K562 (cell line): ENCODE results near the gene PLEKHN1. TPM values are rescaled to one million over a fixed set of nuclear protein-coding genes. Genes with fewer than 3 reads are reported as not detected.

Experiments used
- ATAC-seq: fragments of 200-7000 bp; cut with Tn5 transposase; 3 replicates; pipeline ENCODE4 v1.9.1; 2020; ENCODE audit warnings: moderate library complexity
- BruUV-seq: library from RNA; stranded (reverse); fragments of 400-500 nt; replicated peaks from 2 replicates; lab custom pipeline; 2021; lab: Mats Ljungman, UMichigan
- CTCF ChIA-PET: fragments of 300-600 bp; formaldehyde crosslinking; extraction: SDS; loops from one replicate; lab custom pipeline; 2021; ENCODE audit warnings: low intra/inter-chr PET ratio; lab: Yijun Ruan, JAX
- POLR2A ChIA-PET: fragments of 300-600, 350-650 bp; sonication (Branson Sonifier 250); formaldehyde crosslinking; extraction: SDS; loops from one replicate; lab custom pipeline; 2021; ENCODE audit warnings: antibody characterized with exemption, inconsistent platforms; lab: Yijun Ruan, JAX
- DNase-seq, 4 experiments: peaks; one replicate each; pipeline versions ENCODE4 v3.0.0 to v3.0.0-alpha.2; 2011 to 2018; ENCODE audit warnings: low spot score in 3 of 4, mixed read lengths in 3 of 4; ENCODE audit errors: extremely low read depth in 1 of 4
- FAIRE-seq: peaks from 2 replicates; lab custom pipeline; 2011; peaks lifted over from hg19 to GRCh38; lab: Jason Lieb, UNC
- H2AFZ ChIP-seq: 2 replicates; pipeline ENCODE4 v1.6.0; 2011; ENCODE audit warnings: low read depth, low read length, control low read depth, inconsistent platforms
- H3K27ac ChIP-seq: fragments of 200-600 bp; 3 replicates; pipeline ENCODE4 v1.8.0; 2011; ENCODE audit warnings: low read depth, mild to moderate bottlenecking, control low read depth, inconsistent platforms, low read length, moderate library complexity, mixed read lengths; ENCODE audit errors: extremely low read depth
- H3K27me3 ChIP-seq, 2 experiments: fragments of 300-600 bp in 1 of 2; 2 replicates in 1 of 2; 3 replicates in 1 of 2; pipeline versions ENCODE4 v1.6.0 to v1.8.0; 2011; ENCODE audit warnings: inconsistent platforms in 2 of 2, low read length in 2 of 2, mild to moderate bottlenecking in 1 of 2, mixed read lengths in 1 of 2, moderate library complexity in 1 of 2; ENCODE audit not compliant: control insufficient read depth in 2 of 2, insufficient read depth in 2 of 2
- H3K36me3 ChIP-seq: fragments of 300-600 bp; 3 replicates; pipeline ENCODE4 v1.8.0; 2011; ENCODE audit warnings: mild to moderate bottlenecking, low read length, inconsistent platforms; ENCODE audit not compliant: control insufficient read depth, insufficient read depth
- H3K4me1 ChIP-seq, 2 experiments: fragments of 200-600 bp in 1 of 2; replicated peaks in 1 of 2; 2 replicates in 1 of 2; 3 replicates in 1 of 2; pipeline versions ENCODE4 v1.5.1 to v1.8.0; 2011; ENCODE audit warnings: inconsistent platforms in 2 of 2, low read length in 2 of 2, mild to moderate bottlenecking in 1 of 2, mixed read lengths in 1 of 2, moderate library complexity in 1 of 2; ENCODE audit not compliant: control insufficient read depth in 2 of 2, insufficient read depth in 2 of 2
- H3K4me2 ChIP-seq: 2 replicates; pipeline ENCODE4 v1.6.1; 2011; ENCODE audit warnings: low read length, control low read depth, inconsistent platforms, mixed read lengths; ENCODE audit not compliant: insufficient read depth
- H3K4me3 ChIP-seq: fragments of 200-600 bp; sonication (generic), shearing (Covaris generic); 2 replicates; pipeline ENCODE4 v1.5.1; 2016; ENCODE audit warnings: control low read depth, inconsistent platforms
- H3K79me2 ChIP-seq: fragments of 200-600 bp; 3 replicates; pipeline ENCODE4 v1.8.0; 2011; ENCODE audit warnings: low read length, inconsistent platforms; ENCODE audit not compliant: control insufficient read depth, insufficient read depth
- H3K9ac ChIP-seq, 2 experiments: 2 replicates each; pipeline versions ENCODE4 v1.6.0 to v1.6.1; 2011; ENCODE audit warnings: low read depth in 2 of 2, low read length in 2 of 2, control low read depth in 1 of 2, inconsistent platforms in 1 of 2, mild to moderate bottlenecking in 1 of 2, mixed read lengths in 1 of 2; ENCODE audit not compliant: insufficient read depth in 1 of 2
- H3K9me1 ChIP-seq: one replicate; pipeline ENCODE4 v1.6.0; 2011; ENCODE audit warnings: inconsistent platforms, mild to moderate bottlenecking, low read length, moderate library complexity; ENCODE audit not compliant: control insufficient read depth, insufficient read depth
- H3K9me3 ChIP-seq: replicated peaks from 2 replicates; pipeline ENCODE4 v1.5.1; 2011; ENCODE audit warnings: low read depth, low read length, inconsistent platforms; ENCODE audit not compliant: control insufficient read depth, insufficient read depth
- H4K20me1 ChIP-seq: replicated peaks from 2 replicates; pipeline ENCODE4 v1.6.1; 2011; ENCODE audit warnings: low read length, inconsistent platforms, mixed read lengths; ENCODE audit not compliant: control insufficient read depth, insufficient read depth
- BDP1 ChIP-seq: IDR thresholded peaks from 3 replicates; pipeline ENCODE4 v1.6.1; 2011; ENCODE audit not compliant: insufficient read length, insufficient read depth
- CTBP1 ChIP-seq: fragments of 450-650 bp; IDR thresholded peaks from 2 replicates; pipeline ENCODE4 v1.6.1; 2016; ENCODE audit warnings: borderline replicate concordance
- ELF4 ChIP-seq: fragments of 450-650 bp; formaldehyde crosslinking; IDR thresholded peaks from 2 replicates; pipeline ENCODE4 v1.4.0; 2022; ENCODE audit warnings: missing genetic modification characterization
- HMGN3 ChIP-seq: IDR thresholded peaks from 2 replicates; pipeline ENCODE4 v1.6.1; 2011; ENCODE audit warnings: borderline replicate concordance, low read depth, mild to moderate bottlenecking, mixed read lengths, low read length; ENCODE audit not compliant: insufficient read length; ENCODE audit errors: extremely low read depth
- IRF2 ChIP-seq: sonication (generic); formaldehyde crosslinking; IDR thresholded peaks from 2 replicates; pipeline ENCODE4 v1.8.1; 2022; ENCODE audit warnings: mild to moderate bottlenecking, missing genetic modification reagents
- RBBP5 ChIP-seq: fragments of 200-600 bp; sonication (generic); IDR thresholded peaks from 2 replicates; pipeline ENCODE4 v1.6.1; 2012; ENCODE audit warnings: borderline replicate concordance, mild to moderate bottlenecking, low read length, control low read depth, inconsistent platforms; ENCODE audit not compliant: insufficient read depth, poor library complexity, severe bottlenecking
- SIRT6 ChIP-seq: IDR thresholded peaks from one replicate; pipeline ENCODE4 v1.6.1; 2012; ENCODE audit warnings: low read depth, mild to moderate bottlenecking, control low read depth, inconsistent platforms, low read length, moderate library complexity
- TBP ChIP-seq: optimal IDR thresholded peaks from 2 replicates; pipeline ENCODE3; 2011; ENCODE audit warnings: low read depth, low read length, improper control_type of control experiment
- THAP7 ChIP-seq: fragments of 250-450 bp; sonication (Bioruptor Pico); IDR thresholded peaks from 2 replicates; pipeline ENCODE4 v1.5.0; 2021
- ZBTB7A ChIP-seq: IDR thresholded peaks from 2 replicates; pipeline ENCODE4 v1.6.1; 2011; ENCODE audit warnings: low read depth, mild to moderate bottlenecking, low read length, moderate library complexity, borderline replicate concordance; ENCODE audit not compliant: control insufficient read depth
- ZC3H4 ChIP-seq: sonication (generic); formaldehyde crosslinking; IDR thresholded peaks from 2 replicates; pipeline ENCODE4 v1.9.0; 2021; ENCODE audit warnings: missing genetic modification reagents, borderline replicate concordance
- ZNF212 ChIP-seq: fragments of 450-650 bp; formaldehyde crosslinking; IDR thresholded peaks from 2 replicates; pipeline ENCODE4 v1.4.0; 2020; ENCODE audit warnings: mild to moderate bottlenecking
- ZNF436 ChIP-seq: fragments of 250-450, 450-650 bp; sonication (Bioruptor Pico); formaldehyde crosslinking; IDR thresholded peaks from 2 replicates; pipeline ENCODE4 v1.7.0; 2020; ENCODE audit warnings: mild to moderate bottlenecking
- WGBS: fragments of 100-300 bp; shearing (Covaris generic); methylation state at CpG from one replicate; pipeline ENCODE4 v1.1.6; 2016; ENCODE audit warnings: low coverage, mixed read lengths; ENCODE audit not compliant: insufficient coverage; ENCODE audit errors: missing lambda C conversion rate; 5-methylcytosine and 5-hydroxymethylcytosine counted together
- in situ Hi-C: fragments of 300-500 bp; cut with MboI; formaldehyde crosslinking; loops from 4 replicates; pipeline ENCODE4 v1.15.0; 2018; ENCODE audit warnings: inconsistent platforms, mixed read lengths
- intact Hi-C: fragments of 100-400 bp; cut with micrococcal nuclease; formaldehyde crosslinking; loops from 2 replicates; pipeline ENCODE4 v1.14.2; 2022
- polyA plus RNA-seq, 8 experiments: library from polyadenylated mRNA; depleted of rRNA in 4 of 8; stranded (reverse) in 5 of 8; unstranded in 3 of 8; fragments of >200 nt; fragmentation: Nextera tagmentation in 2 of 8; fragmentation: Illumina TruSeq in 1 of 8; extraction: Ambion mirVana in 2 of 8; extraction: Trizol in 1 of 8; gene quantifications; 2 replicates each; pipeline versions ENCODE4 v1.2.1 to v1.2.3, GENCODE V29; 2011 to 2014; ENCODE audit warnings: inconsistent platforms in 1 of 8, missing spikeins in 1 of 8
- total RNA-seq, 7 experiments: library from RNA; depleted of rRNA in 6 of 7; stranded (reverse); fragments of >200 nt in 6 of 7; fragmentation: Illumina TruSeq in 2 of 7; extraction: Trizol in 2 of 7; gene quantifications; 2 replicates each; pipeline versions ENCODE4 v1.2.1 to v1.2.3, GENCODE V29; 2011 to 2021; ENCODE audit warnings: low replicate concordance in 1 of 7
- TF ChIP-seq, protein P1 (sequence below), 2 experiments: IDR thresholded peaks; 2 replicates each; pipeline ENCODE4 v1.6.1; 2012; ENCODE audit warnings: improper control_type of control experiment in 2 of 2, low read depth in 2 of 2, low read length in 2 of 2, borderline replicate concordance in 1 of 2

Gene PLEKHN1
- total and polyA plus RNA-seq, 9 of the 15 experiments (the other 6 are each of a cell fraction or from before 2014, with no cell fraction given) = 0.07 to 1.5 (median 0.13) TPM; not detected in 2

DNA sequence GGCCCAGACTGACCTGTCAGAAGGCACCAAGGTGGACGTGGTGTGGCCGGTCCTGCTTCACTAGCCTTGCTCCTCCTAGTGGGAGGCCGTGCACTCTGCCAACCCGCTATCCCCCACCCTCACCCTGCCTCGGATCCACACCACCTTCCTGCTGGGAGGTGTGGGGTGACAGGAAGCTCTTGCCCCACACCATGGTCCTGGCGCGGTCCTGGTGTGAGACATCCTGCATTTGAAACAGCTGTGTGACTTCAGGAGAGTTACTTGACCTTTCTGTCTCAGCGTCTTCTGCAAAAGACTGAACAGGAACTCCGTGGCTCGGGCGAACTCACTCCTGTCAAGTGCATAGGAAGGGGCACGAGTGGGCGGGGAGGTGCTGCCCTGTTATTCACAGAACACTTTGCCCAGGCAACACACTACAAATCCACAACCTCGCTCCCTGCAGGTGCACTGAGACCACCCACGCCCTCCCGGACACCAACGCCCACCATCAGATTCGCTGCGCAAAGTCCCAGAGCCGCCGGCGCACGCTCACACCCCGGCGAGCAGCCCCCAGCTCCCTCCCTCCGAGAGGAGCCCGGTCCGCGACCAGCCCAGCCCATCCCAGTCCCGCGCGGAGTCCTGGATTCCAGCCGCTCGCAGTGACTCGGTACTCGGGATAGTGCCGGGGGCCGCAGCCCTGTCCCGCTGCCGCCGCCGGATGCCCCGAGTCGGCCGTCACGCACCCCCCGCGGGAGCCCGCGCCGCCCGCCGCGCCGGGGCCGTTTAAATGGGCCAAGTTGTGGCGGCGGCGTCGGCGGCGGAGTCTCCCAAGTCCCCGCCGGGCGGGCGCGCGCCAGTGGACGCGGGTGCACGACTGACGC lies 42.9 kb upstream of the PLEKHN1 start, which contains the start of gene SAMD11 (continued):
- TF ChIP-seq ELF4 (no peak), ZC3H4 (CRISPR knock-in tag) (no peak)

DNA sequence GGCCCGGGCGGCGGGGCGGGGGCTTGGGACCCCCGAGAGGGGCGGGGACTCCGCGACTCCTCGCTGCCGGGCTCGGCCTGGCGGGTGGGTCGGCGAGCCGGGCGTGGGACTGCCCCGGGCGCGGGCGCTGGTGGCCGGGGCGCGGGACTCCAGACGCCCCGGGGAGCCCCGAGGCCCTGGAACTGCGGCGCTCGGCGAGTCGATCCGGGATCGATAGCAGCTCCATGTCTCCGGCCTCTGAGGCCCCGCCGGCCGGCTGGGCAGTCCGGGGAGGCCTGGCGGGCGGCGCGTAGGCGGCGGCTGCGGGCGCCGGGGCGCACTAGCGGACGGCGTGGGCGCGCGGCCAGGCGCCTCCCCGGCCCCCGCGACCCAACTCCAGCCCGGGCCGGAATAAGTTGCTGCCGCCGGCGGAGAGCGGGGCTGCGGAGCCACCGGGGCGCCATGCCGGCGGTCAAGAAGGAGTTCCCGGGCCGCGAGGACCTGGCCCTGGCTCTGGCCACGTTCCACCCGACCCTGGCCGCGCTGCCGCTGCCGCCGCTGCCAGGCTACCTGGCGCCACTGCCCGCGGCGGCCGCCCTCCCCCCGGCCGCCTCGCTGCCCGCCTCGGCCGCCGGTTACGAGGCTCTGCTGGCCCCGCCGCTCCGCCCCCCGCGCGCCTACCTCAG lies 42.2 kb upstream of the PLEKHN1 start:
- H3K27ac ChIP-seq = no peak overlapping the region
- intact Hi-C loops = loop anchor here (5.0 kb wide), 1 partner anchor 138 kb away; no protein-coding TSS in a partner anchor
- no peaks in the 10 kb centered on the region for H3K9me1 ChIP-seq
- H3K79me2 ChIP-seq = no peaks in the 10 kb centered on the region
- H3K9ac ChIP-seq = peak overlapping the region in 1 of 2 experiments; percentile 87; a peak in 2 of 4 replicates
- 1% methylated on average over 60 of the region's 98 CpGs for WGBS
- peak overlapping the region; percentile 65; the same call in 1 of the 2 replicates for H3K4me2 ChIP-seq
- BruUV-seq = no TSS peak
- FAIRE-seq = no peak
- H2AFZ ChIP-seq = peak overlapping the region; percentile 79; the same call in 1 of the 2 replicates
- H3K27me3 ChIP-seq = peaks cover 36 to 77% of the 10 kb centered on the region in 2 experiments
- ATAC-seq = no peak
- no peaks in the 10 kb centered on the region for H3K36me3 ChIP-seq
- peak overlapping the region; percentile 44 for H3K4me3 ChIP-seq
- H4K20me1 ChIP-seq = peaks cover 62% of the 10 kb centered on the region
- ChIA-PET CTCF (interaction anchor here (0.6 kb wide), 1 partner anchor 17 kb away, joined by 4 read pairs; no protein-coding TSS in a partner anchor), POLR2A (no interaction called here)
- H3K4me1 ChIP-seq = peaks cover 21 to 94% of the 10 kb centered on the region in 2 experiments
- in situ Hi-C loops = no loop called here
- peak in 1 of 4 experiments; percentile 50 for DNase-seq
- H3K9me3 ChIP-seq = no peaks in the 10 kb centered on the region
- TF ChIP-seq CTBP1 = peak; percentile 0; the same call in 1 of the 2 replicates
- TF ChIP-seq, protein P1, sequence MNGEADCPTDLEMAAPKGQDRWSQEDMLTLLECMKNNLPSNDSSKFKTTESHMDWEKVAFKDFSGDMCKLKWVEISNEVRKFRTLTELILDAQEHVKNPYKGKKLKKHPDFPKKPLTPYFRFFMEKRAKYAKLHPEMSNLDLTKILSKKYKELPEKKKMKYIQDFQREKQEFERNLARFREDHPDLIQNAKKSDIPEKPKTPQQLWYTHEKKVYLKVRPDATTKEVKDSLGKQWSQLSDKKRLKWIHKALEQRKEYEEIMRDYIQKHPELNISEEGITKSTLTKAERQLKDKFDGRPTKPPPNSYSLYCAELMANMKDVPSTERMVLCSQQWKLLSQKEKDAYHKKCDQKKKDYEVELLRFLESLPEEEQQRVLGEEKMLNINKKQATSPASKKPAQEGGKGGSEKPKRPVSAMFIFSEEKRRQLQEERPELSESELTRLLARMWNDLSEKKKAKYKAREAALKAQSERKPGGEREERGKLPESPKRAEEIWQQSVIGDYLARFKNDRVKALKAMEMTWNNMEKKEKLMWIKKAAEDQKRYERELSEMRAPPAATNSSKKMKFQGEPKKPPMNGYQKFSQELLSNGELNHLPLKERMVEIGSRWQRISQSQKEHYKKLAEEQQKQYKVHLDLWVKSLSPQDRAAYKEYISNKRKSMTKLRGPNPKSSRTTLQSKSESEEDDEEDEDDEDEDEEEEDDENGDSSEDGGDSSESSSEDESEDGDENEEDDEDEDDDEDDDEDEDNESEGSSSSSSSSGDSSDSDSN (IDR thresholded peaks at IDR 0.05; ENCODE audit: borderline replicate concordance in 1 of 2, low read depth in 2 of 2, low read length in 2 of 2) = peak; percentile 26 to 63; a peak in 1 of 4 replicates
- peak; percentile 91 for TF ChIP-seq ZNF436 (CRISPR knock-in tag)
- TF ChIP-seq BDP1 = no peak
- peak; percentile 24; the same call in 1 of the 2 replicates for TF ChIP-seq ZBTB7A
- TF ChIP-seq SIRT6 = no peak
- peak; percentile 20 for TF ChIP-seq RBBP5
- TF ChIP-seq IRF2 (CRISPR knock-in tag) = no peak
- no peak for TF ChIP-seq ZNF212 (CRISPR knock-in tag)
- TF ChIP-seq HMGN3 = peak; percentile 42
- peak; percentile 27; the same call in 1 of the 2 replicates for TF ChIP-seq THAP7
- TF ChIP-seq TBP = peak; percentile 1
